Measurements from ENCODE around the gene EXOC4.

The EXOC4 gene

GRCh38 chr7:133330085-133330484, 77.2 kb downstream of the EXOC4 start:
- DNase-seq (ENCODE audit: low read depth), result no peak
- no peak overlapping the region for H3K4me3 ChIP-seq (ENCODE audit: low read depth, low read length)
- no peak for TF ChIP-seq CTCF (IDR thresholded peaks at IDR 0.05; ENCODE audit: low read depth, low read length, missing control alignments)

DNA sequence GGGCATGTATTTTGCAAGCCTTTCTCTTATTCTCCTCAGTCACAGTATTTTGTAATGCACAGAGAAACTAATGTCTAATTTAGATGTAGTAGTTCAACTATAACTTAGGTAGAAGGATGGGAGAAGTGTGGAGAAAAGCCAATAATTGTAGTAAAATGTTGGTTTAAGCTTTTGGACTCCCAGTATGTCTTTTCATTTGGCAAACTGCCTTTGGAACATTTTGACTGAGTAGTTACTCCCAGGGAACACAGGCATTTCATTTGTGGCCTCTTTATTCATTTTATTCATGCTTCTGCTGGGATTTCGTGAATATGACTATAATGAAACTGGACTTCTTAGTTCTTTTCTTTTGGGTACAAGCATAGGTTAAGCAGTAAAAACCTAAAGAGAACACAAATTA, 79.0 kb downstream of the EXOC4 start:
- no peak for TF ChIP-seq CTCF (IDR thresholded peaks at IDR 0.05; ENCODE audit: low read depth, low read length, missing control alignments)
- DNase-seq (ENCODE audit: low read depth), result no peak
- no peak overlapping the region for H3K4me3 ChIP-seq (ENCODE audit: low read depth, low read length)

GRCh38 chr7:133339772-133340171, 86.9 kb downstream of the EXOC4 start:
- DNase-seq (ENCODE audit: low read depth), result no peak
- TF ChIP-seq CTCF (IDR thresholded peaks at IDR 0.05; ENCODE audit: low read depth, low read length, missing control alignments), result no peak

GRCh38 chr7:133344275-133344674, 91.4 kb downstream of the EXOC4 start:
- no peak overlapping the region for H3K4me3 ChIP-seq (ENCODE audit: low read depth, low read length)
- DNase-seq (ENCODE audit: low read depth), result no peak
- TF ChIP-seq CTCF (IDR thresholded peaks at IDR 0.05; ENCODE audit: low read depth, low read length, missing control alignments), result peak; percentile 34

More at GRCh38 chr7:133339772-133340171, 86.9 kb downstream of the EXOC4 start:
- H3K4me3 ChIP-seq (ENCODE audit: low read depth, low read length), result no peak overlapping the region

DNA sequence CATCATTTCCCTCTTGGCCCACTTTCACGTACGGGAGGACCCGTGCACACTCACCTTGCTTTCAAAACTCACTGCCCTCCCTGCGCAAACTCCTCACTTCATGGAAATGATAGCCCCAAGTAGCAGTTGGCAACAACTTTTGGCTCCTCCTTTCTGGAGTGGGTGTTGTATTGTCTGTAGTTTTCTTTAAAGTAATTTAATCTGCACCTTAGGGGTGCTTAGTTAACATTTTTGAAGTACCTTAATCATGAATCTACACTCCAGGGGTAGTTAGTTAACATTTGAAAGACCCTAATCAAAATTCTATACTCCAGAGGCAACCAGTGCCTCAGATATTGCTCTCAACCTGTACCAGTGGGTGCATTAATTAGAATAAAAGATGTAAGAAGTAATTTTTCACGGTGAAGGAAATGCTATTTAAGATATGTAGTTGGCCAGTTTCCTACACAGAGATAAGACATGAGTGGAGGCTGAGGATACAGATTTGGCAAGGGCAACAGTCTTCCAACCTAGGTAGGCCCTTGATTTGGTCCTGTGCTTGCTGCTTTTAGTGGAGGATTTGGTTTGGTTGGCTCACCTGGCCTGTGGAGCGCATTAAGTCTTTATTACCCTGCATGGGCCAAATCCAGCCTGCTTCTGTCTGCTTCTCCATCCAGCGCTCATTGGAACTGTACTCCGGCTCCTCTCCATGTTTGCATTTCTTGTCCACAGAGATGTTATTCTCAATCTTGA, 93.0 kb downstream of the EXOC4 start:
- H3K4me3 ChIP-seq (ENCODE audit: low read depth, low read length), result no peak overlapping the region
- DNase-seq (ENCODE audit: low read depth), result no peak
- TF ChIP-seq CTCF (IDR thresholded peaks at IDR 0.05; ENCODE audit: low read depth, low read length, missing control alignments), result no peak

DNA sequence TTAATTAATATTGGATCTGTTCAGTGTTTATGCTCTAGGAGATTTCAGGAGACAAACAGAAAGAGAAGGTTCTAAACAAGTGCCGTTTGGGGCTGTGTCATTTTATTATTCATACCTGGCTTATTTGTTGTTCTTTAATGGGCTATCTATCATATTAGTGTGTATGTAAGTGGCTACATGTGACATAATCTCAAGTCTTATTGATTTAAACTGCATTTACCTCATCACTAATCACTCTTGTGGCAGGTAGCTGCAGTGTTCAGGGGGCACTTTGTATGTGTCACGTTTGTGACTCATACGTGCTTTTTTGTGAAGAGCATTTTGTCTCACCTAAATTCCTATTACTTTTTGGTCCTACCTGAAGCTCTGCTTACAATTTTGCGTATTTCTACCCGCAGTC, 95.4 kb downstream of the EXOC4 start:
- H3K4me3 ChIP-seq (ENCODE audit: low read depth, low read length), result no peak overlapping the region
- no peak for TF ChIP-seq CTCF (IDR thresholded peaks at IDR 0.05; ENCODE audit: low read depth, low read length, missing control alignments)
- DNase-seq (ENCODE audit: low read depth), result no peak

GRCh38 chr7:133349101-133349500, 96.2 kb downstream of the EXOC4 start:
- DNase-seq (ENCODE audit: low read depth), result no peak

More at GRCh38 chr7:133349101-133349500, 96.2 kb downstream of the EXOC4 start:
- TF ChIP-seq CTCF (IDR thresholded peaks at IDR 0.05; ENCODE audit: low read depth, low read length, missing control alignments), result no peak
- H3K4me3 ChIP-seq (ENCODE audit: low read depth, low read length), result no peak overlapping the region

Measured in GM12864 (cell line).